Kidney epithelial cell (primary cell): ENCODE data around the gene ADM5. TPM values are rescaled to one million over a fixed set of nuclear protein-coding genes. Genes with fewer than 3 reads are reported as not detected.

Source experiments
- DNase-seq: peaks from one replicate; pipeline ENCODE4 v3.0.0-alpha.2; 2010; ENCODE audit warnings: low read depth
- H3K27me3 ChIP-seq: 2 replicates; pipeline ENCODE4 v1.6.0; 2011; ENCODE audit warnings: low read length; ENCODE audit not compliant: control insufficient read depth, insufficient read depth
- H3K36me3 ChIP-seq: 2 replicates; pipeline ENCODE4 v1.5.1; 2011; ENCODE audit warnings: low read length; ENCODE audit not compliant: control insufficient read depth, insufficient read depth
- H3K4me3 ChIP-seq: 2 replicates; pipeline ENCODE4 v1.5.1; 2011; ENCODE audit warnings: low read depth, mild to moderate bottlenecking, control low read depth, low read length
- total RNA-seq: library from RNA; depleted of rRNA; stranded (reverse); fragments of >200 nt; gene quantifications from 2 replicates; pipeline ENCODE4 v1.2.3, GENCODE V29; 2015
- TF ChIP-seq, protein P1 (sequence below): IDR thresholded peaks from 2 replicates; pipeline ENCODE4 v1.5.1; 2011; ENCODE audit warnings: mild to moderate bottlenecking, moderate library complexity, low read length, control low read depth, inconsistent platforms; ENCODE audit not compliant: insufficient read depth, poor library complexity, severe bottlenecking

Gene ADM5, protein sequence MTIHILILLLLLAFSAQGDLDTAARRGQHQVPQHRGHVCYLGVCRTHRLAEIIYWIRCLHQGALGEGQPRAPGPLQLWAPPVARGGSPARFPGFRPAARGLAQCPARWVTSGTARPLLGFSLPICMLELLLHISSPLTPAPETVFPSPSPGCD
- total RNA-seq, result 1.0 TPM in 2 replicates

DNA sequence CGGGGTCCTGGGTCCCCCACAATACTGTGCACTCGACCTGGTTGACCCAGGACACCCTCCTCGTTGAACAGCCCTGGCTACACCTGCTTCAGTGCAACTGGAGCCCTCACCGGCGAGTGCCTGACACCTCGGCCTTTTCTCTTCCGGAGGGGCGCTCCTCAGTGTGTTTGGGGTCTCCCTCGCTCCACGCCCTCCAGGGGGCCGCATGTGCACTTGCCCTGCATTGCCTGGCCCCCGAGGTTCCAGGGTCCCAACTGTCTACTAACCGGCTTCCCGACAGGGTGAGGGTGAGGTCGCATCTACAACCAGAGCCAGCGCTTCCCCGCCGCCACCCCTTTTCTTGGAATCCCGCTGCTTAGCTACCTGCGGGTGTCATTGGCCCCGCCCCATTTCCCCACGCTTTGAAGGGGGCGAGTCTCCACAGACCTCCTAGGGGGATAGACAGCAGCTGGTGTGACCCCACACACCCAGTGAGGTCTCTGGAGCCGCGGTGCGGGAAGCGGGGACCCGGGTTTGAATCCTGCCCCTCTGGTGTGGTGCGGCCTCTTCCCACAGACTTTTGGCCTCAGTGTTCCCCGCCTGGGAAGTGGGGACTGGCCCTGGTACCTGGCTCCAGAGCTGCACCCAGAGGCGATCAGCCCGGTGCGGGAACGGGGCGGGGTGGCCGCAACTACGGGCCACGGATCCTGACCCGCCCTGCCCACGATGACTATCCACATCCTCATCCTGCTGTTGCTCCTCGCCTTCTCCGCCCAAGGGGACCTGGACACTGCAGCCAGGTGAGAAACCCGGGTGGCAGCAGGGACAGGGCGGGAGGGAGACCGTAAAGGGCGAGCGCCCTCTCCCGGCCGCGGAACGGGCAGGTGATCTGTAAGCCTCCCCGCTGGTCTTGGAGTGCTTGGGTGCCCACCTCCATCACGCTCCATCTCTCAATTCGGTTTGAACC is at the start of gene ADM5:
Gene ADM5 (plus strand): TSS at position 462 of the 946 bp plus-strand sequence. CDS start 244 bp downstream, at position 706.
- TF ChIP-seq, protein P1, sequence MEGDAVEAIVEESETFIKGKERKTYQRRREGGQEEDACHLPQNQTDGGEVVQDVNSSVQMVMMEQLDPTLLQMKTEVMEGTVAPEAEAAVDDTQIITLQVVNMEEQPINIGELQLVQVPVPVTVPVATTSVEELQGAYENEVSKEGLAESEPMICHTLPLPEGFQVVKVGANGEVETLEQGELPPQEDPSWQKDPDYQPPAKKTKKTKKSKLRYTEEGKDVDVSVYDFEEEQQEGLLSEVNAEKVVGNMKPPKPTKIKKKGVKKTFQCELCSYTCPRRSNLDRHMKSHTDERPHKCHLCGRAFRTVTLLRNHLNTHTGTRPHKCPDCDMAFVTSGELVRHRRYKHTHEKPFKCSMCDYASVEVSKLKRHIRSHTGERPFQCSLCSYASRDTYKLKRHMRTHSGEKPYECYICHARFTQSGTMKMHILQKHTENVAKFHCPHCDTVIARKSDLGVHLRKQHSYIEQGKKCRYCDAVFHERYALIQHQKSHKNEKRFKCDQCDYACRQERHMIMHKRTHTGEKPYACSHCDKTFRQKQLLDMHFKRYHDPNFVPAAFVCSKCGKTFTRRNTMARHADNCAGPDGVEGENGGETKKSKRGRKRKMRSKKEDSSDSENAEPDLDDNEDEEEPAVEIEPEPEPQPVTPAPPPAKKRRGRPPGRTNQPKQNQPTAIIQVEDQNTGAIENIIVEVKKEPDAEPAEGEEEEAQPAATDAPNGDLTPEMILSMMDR, result peak; percentile 77
- Histone ChIP-seq H3K4me3 (peak within 1 kb of the TSS; percentile 49), H3K36me3 (peaks cover 4% of the 10 kb centered on the region), H3K27me3 (peaks cover 4% of the 10 kb centered on the region)
- DNase-seq, result no peak

DNA sequence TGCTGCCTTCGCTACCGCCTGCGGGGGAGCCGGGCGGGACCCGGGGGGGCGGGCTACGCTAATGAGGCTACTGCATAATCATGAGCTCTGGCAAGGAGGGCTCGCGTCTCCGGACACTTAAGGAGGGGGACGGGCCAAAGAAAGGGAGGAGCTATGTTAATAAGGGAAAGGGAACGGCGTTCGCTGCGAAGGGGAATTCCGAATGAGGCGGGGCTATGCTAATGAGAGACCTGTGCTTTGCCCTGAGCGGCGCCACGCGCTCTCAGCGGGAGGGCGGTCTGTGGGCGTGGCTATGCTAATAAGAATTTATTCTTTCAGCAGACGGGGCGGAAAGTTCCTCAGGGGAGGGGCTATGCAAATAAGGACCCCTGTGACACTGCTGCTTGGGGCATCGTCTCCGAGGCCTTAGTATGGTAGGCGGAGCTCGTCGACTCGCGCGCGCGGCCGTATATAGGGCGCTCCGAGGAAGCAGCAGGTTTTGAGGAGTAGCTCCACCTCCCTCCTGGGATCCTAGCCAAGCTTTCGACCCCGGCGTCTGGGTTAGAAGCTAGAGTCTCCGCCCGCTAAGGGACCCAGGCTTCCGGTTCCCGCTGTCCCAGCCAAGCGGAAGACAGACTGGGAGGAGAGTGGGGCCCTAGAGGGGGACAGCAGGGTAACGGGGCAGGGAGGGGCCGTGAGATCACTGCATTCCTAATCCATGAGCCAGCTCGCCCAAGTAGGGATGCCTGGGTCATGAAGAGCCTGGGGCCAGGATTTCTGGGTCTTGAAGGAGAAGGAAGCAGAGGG is 49.1 kb upstream of the ADM5 start, which contains the start of gene RRAS:
Gene RRAS (minus strand): TSS at position 31 of the 786 bp plus-strand sequence. CDS start 45 bp downstream, outside the sequence.
- Histone ChIP-seq H3K27me3 (no peaks in the 10 kb centered on the region), H3K4me3 (peak within 1 kb of the TSS; percentile 68), H3K36me3 (peaks cover 1% of the 10 kb centered on the region)
- TF ChIP-seq, protein P1, result no peak
- DNase-seq, result peak; percentile 99

DNA sequence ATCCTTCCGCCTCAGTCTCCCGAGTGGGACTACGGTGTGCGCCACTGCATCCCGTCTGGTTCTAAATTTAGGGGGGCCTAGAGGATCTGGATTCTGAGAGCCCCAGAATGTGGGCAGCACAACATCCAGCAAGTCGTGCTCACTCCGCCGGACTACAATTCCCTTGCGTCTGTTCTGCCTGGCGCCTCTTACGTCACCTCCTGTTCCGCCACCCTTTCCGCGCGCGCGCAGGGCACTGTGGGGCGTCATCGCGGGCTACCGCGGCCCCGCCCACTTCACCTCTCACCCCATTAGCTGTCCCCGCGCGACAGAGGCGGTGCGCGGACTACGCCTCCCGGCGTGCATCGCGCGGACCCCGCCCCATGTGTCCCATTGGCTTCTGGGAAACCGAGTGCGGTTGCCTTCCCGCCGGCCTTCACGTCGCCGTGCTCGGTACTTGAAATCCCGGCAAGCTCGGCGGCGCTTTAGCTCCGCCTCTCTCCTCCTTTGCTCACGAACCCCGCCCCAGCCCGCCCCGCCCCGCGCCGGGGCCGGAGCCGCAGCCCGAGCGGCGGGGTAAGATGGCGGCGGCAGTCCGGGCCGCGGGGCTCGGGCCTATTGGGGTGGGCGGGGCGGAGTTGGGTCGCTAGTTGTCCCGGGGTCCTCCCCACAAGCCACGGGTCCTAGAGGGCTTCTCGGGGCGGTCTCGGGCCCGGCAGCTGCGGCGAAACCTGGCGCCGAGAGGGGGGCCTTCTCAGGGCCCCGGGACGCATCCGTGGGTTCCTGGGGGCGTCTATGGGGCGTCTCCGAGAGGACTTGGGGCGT is 47.5 kb upstream of the ADM5 start, which contains the start of gene SCAF1:
Gene SCAF1 (plus strand): TSS at position 522 of the 804 bp plus-strand sequence. CDS start 2,818 bp downstream, outside the sequence.
- TF ChIP-seq, protein P1, result no peak
- Histone ChIP-seq H3K27me3 (no peaks in the 10 kb centered on the region), H3K36me3 (peaks cover 1% of the 10 kb centered on the region), H3K4me3 (peak within 1 kb of the TSS; percentile 88)
- peak; percentile 97 for DNase-seq

DNA sequence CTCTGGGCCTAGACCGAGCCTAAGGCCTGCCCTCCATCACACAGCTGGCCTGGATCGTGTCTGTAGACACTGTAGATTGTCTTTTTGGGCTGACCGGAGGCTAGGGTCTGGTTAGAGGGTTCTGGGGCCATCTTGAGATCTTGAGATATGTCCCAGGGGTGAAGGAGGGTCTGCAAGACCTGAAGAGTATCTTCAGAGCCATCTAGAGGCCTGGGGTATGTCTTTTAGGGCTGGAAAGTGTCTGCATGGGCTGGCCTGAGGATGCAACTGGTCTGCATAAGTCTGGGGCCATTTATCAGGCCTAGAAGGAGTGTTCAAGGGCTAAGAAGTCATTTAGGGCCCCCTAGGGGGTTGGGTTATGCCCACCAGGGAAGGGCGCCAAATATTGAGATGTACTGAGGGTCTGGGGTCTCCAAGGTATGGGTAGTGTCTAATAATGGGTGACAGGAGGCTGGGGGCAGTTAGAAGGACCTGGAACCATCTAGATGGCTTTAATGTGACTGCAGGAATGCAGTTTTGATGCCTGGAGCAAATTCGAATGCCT is 46.8 kb upstream of the ADM5 start:
- Histone ChIP-seq H3K36me3 (peaks cover 1% of the 10 kb centered on the region), H3K4me3 (peak overlapping the region; percentile 88), H3K27me3 (no peaks in the 10 kb centered on the region)
- TF ChIP-seq, protein P1, result no peak
- DNase-seq, result no peak

DNA sequence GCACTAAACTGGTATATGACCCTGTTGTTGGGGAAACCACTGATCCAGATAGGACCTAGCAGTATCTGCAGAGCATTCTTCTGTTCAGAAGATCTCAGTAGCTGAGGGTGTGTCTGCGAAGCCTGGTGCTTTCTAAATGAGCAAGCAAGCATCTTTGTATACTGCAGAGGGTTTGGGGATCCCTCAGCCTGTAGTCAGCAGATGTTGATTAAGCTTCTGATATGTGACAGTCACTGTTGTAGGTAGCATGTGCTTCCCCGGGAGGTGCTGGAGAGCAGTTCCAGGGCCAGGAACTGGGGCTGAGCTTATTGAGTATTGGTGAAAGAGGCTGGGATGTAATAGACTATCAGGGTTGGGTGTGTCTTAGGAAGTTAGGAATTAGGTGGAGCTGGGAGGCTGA is 45.9 kb upstream of the ADM5 start:
- Histone ChIP-seq H3K27me3 (no peaks in the 10 kb centered on the region), H3K4me3 (no peak overlapping the region)
- TF ChIP-seq, protein P1, result no peak

More for the DNA sequence above, 45.9 kb upstream of the ADM5 start:
- no peak for DNase-seq
- H3K36me3 ChIP-seq, result peaks cover 1% of the 10 kb centered on the region
